ENCODE results near the gene MRPS25. TPM values are rescaled to one million over a fixed set of nuclear protein-coding genes. Genes with fewer than 3 reads are reported as not detected.

MRPS25 gene
- total and polyA plus RNA-seq, 9 of the 15 experiments (the other 6 are each of a cell fraction or from before 2014, with no cell fraction given) = 34.3 to 129 (median 78.2) TPM

- no peaks in the 10 kb centered on the region for H3K9me3 ChIP-seq (replicated peaks; ENCODE audit: control insufficient read depth, insufficient read depth, low read depth, low read length)
- intact Hi-C loops (cut with micrococcal nuclease) (no loop called here), in situ Hi-C loops (cut with MboI) (no loop called here)
- H3K9me1 ChIP-seq (ENCODE audit: control insufficient read depth, insufficient read depth, low read length) = no peaks in the 10 kb centered on the region
- peaks cover 5 to 13% of the 10 kb centered on the region in 2 experiments; a peak in 4 of 5 replicates for H3K4me1 ChIP-seq (replicated peaks in 1 of 2; ENCODE audit: control insufficient read depth in 2 of 2, insufficient read depth in 2 of 2, low read length in 2 of 2)
- H3K36me3 ChIP-seq (ENCODE audit: control insufficient read depth, insufficient read depth, low read length) = peaks cover 41% of the 10 kb centered on the region
- H3K4me2 ChIP-seq (ENCODE audit: insufficient read depth, low read length) = no peak overlapping the region
- H3K27ac ChIP-seq (ENCODE audit: extremely low read depth, low read depth, low read length) = no peak overlapping the region
- ChIA-PET POLR2A (interaction anchor here (0.5 to 1.2 kb wide), 3 partner anchors 8 to 21 kb away, joined by 3 to 5 read pairs (median 3); no protein-coding TSS in a partner anchor), CTCF (ENCODE audit: low intra/inter-chr PET ratio) (no interaction called here)
- no peak overlapping the region for H3K9ac ChIP-seq (ENCODE audit: insufficient read depth in 1 of 2, low read depth in 2 of 2, low read length in 2 of 2)
- peaks cover 12% of the 10 kb centered on the region for H3K79me2 ChIP-seq (ENCODE audit: control insufficient read depth, insufficient read depth, low read length)
- WGBS (ENCODE audit: insufficient coverage, low coverage, missing lambda C conversion rate) = 59% methylated on average over 1 of the region's 1 CpG
- FAIRE-seq = no peak
- no peaks in the 10 kb centered on the region for H4K20me1 ChIP-seq (replicated peaks; ENCODE audit: control insufficient read depth, insufficient read depth, low read length)
- no peak for TF ChIP-seq ZBTB2 (IDR thresholded peaks at IDR 0.05)
- TF ChIP-seq DPF2 (IDR thresholded peaks at IDR 0.05) = no peak
- no peak for TF ChIP-seq ZNF197 (CRISPR knock-in tag; IDR thresholded peaks at IDR 0.05; ENCODE audit: low read depth)
- TF ChIP-seq CAMTA2 (CRISPR knock-in tag; conservative IDR thresholded peaks at IDR 0.05) = no peak
- TF ChIP-seq, protein P1, sequence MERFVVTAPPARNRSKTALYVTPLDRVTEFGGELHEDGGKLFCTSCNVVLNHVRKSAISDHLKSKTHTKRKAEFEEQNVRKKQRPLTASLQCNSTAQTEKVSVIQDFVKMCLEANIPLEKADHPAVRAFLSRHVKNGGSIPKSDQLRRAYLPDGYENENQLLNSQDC (CRISPR knock-in tag; IDR thresholded peaks at IDR 0.05) = no peak
- TF ChIP-seq ZNF778 (CRISPR knock-in tag; IDR thresholded peaks at IDR 0.05) = no peak
- no peak for TF ChIP-seq DDX20 (tag; IDR thresholded peaks at IDR 0.05; ENCODE audit: low read depth)
- no peak for TF ChIP-seq DLX4 (CRISPR knock-in tag; IDR thresholded peaks at IDR 0.05)
- no peak for TF ChIP-seq SAFB2 (IDR thresholded peaks at IDR 0.05; ENCODE audit: borderline replicate concordance, low read depth, low read length, severe bottlenecking)
- no peak for TF ChIP-seq GABPB1 (CRISPR knock-in tag; IDR thresholded peaks at IDR 0.05)
- no peak for TF ChIP-seq NEUROD1 (IDR thresholded peaks at IDR 0.05; ENCODE audit: borderline replicate concordance, low read depth, low read length, partially characterized antibody)
- no peak for TF ChIP-seq RBFOX2 (IDR thresholded peaks at IDR 0.05; ENCODE audit: low read depth, low read length)
- TF ChIP-seq TBP (optimal IDR thresholded peaks at IDR 0.05; ENCODE audit: low read depth, low read length) = no peak
- TF ChIP-seq POLR2G (IDR thresholded peaks at IDR 0.05; ENCODE audit: low read depth, low read length) = no peak
- TF ChIP-seq CBX2 (IDR thresholded peaks at IDR 0.05; ENCODE audit: insufficient read depth, low read length, poor library complexity, severe bottlenecking) = no peak
- TF ChIP-seq ZNF311 (CRISPR knock-in tag; IDR thresholded peaks at IDR 0.05) = no peak
- TF ChIP-seq ZNF140 (CRISPR knock-in tag; IDR thresholded peaks at IDR 0.05) = no peak
- no peak for TF ChIP-seq NFATC3 (IDR thresholded peaks at IDR 0.05)
- no peak for DNase-seq (ENCODE audit: extremely low read depth in 1 of 4, low spot score in 3 of 4)
- ATAC-seq = no peak
- no peak overlapping the region for H2AFZ ChIP-seq (ENCODE audit: low read depth, low read length)
- H3K27me3 ChIP-seq (ENCODE audit: control insufficient read depth in 2 of 2, insufficient read depth in 2 of 2, low read length in 2 of 2) = no peaks in the 10 kb centered on the region
- H3K4me3 ChIP-seq = no peak overlapping the region
- BruUV-seq (replicated peaks) = no TSS peak
Observed at GRCh38 chr3:15069441-15069840, 4.3 kb upstream of the MRPS25 start.

Measured in K562 (cell line).